Uterus (tissue), 2 donors: ENCODE measurements around the gene PIAS4.
"Not testable (repeated sequence)": the region's sequence is repeated elsewhere in the genome, so short reads cannot be mapped to it uniquely, and the experiment has no call there.

Experiments
- POLR2A ChIP-seq, 2 donors: fragments of 450-650 bp; IDR thresholded peaks; one replicate each; pipeline ENCODE4 v1.6.1; 2016; ENCODE audit warnings: antibody characterized with exemption in 2 of 2, mild to moderate bottlenecking in 1 of 2, moderate library complexity in 1 of 2
- TF ChIP-seq, protein P1 (sequence below), 4 experiments: fragments of 200-600 bp in 2 of 4; fragments of 450-650 bp in 2 of 4; sonication (generic) in 2 of 4; IDR thresholded peaks; one replicate each; pipeline ENCODE4 v1.5.1; 2016 to 2019; ENCODE audit warnings: antibody characterized with exemption in 4 of 4, mild to moderate bottlenecking in 2 of 4, moderate library complexity in 1 of 4

GRCh38 chr19:4000798-4001197 lies 6.7 kb upstream of the PIAS4 start:
- TF ChIP-seq, protein P1, sequence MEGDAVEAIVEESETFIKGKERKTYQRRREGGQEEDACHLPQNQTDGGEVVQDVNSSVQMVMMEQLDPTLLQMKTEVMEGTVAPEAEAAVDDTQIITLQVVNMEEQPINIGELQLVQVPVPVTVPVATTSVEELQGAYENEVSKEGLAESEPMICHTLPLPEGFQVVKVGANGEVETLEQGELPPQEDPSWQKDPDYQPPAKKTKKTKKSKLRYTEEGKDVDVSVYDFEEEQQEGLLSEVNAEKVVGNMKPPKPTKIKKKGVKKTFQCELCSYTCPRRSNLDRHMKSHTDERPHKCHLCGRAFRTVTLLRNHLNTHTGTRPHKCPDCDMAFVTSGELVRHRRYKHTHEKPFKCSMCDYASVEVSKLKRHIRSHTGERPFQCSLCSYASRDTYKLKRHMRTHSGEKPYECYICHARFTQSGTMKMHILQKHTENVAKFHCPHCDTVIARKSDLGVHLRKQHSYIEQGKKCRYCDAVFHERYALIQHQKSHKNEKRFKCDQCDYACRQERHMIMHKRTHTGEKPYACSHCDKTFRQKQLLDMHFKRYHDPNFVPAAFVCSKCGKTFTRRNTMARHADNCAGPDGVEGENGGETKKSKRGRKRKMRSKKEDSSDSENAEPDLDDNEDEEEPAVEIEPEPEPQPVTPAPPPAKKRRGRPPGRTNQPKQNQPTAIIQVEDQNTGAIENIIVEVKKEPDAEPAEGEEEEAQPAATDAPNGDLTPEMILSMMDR (IDR thresholded peaks at IDR 0.05), result not testable (repeated sequence)
- not testable (repeated sequence) for TF ChIP-seq POLR2A (IDR thresholded peaks at IDR 0.05)
